IMR-90 (cell line): ENCODE data around the gene SLC30A10. TPM values are rescaled to one million over a fixed set of nuclear protein-coding genes. Genes with fewer than 3 reads are reported as not detected.

Source experiments
- ATAC-seq: fragments of 200-7000 bp; cut with Tn5 transposase; 2 replicates; pipeline ENCODE4 v1.9.1; 2020; ENCODE audit warnings: low read depth, mild to moderate bottlenecking, moderate library complexity
- BruUV-seq: library from RNA; stranded (reverse); fragments of 400-500 nt; replicated peaks from 2 replicates; lab custom pipeline; 2021; lab: Mats Ljungman, UMichigan
- CTCF ChIA-PET: fragments of 300-600 bp; formaldehyde crosslinking; extraction: SDS; loops from one replicate; lab custom pipeline; 2021; ENCODE audit warnings: antibody characterized with exemption; lab: Yijun Ruan, JAX
- POLR2A ChIA-PET: fragments of 300-600 bp; sonication (Branson Sonifier 250); formaldehyde crosslinking; loops from one replicate; lab custom pipeline; 2022; ENCODE audit warnings: antibody characterized with exemption; ENCODE audit not compliant: unreplicated experiment; lab: Charles Lee
- DNase-seq: peaks from one replicate; pipeline ENCODE4 v3.0.0; 2013
- H2AFZ ChIP-seq: replicated peaks from 2 replicates; pipeline ENCODE3; 2013; ENCODE audit warnings: low read length, mild to moderate bottlenecking; ENCODE audit not compliant: poor library complexity
- H2AK5ac ChIP-seq: 2 replicates; pipeline ENCODE4 v1.6.1; 2013; ENCODE audit warnings: low read depth, low read length, inconsistent platforms
- H2AK9ac ChIP-seq: replicated peaks from 2 replicates; pipeline ENCODE3; 2013; ENCODE audit warnings: mild to moderate bottlenecking, low read depth, low read length, moderate library complexity; ENCODE audit not compliant: poor library complexity
- H2BK120ac ChIP-seq: 2 replicates; pipeline ENCODE4 v1.6.1; 2013; ENCODE audit warnings: low read depth, low read length, inconsistent platforms
- H2BK15ac ChIP-seq: 3 replicates; pipeline ENCODE4 v1.6.1; 2013; ENCODE audit warnings: low read depth, low read length, inconsistent platforms
- H2BK20ac ChIP-seq: 2 replicates; pipeline ENCODE4 v1.6.1; 2013; ENCODE audit warnings: low read depth, mild to moderate bottlenecking, inconsistent platforms, low read length, moderate library complexity
- H2BK5ac ChIP-seq: 2 replicates; pipeline ENCODE4 v1.6.1; 2013; ENCODE audit warnings: mild to moderate bottlenecking, low read depth, low read length, inconsistent platforms; ENCODE audit not compliant: poor library complexity, severe bottlenecking
- H3K14ac ChIP-seq: replicated peaks from 2 replicates; pipeline ENCODE4 v1.6.1; 2013; ENCODE audit warnings: low read depth, low read length, inconsistent platforms
- H3K18ac ChIP-seq: 2 replicates; pipeline ENCODE4 v1.6.1; 2013; ENCODE audit warnings: low read depth, low read length, control low read depth
- H3K23ac ChIP-seq: 2 replicates; pipeline ENCODE4 v1.6.1; 2013; ENCODE audit warnings: low read depth, low read length, inconsistent platforms
- H3K27ac ChIP-seq: 2 replicates; pipeline ENCODE4 v1.5.1; 2013; ENCODE audit warnings: mild to moderate bottlenecking, control low read depth, low read length; ENCODE audit not compliant: insufficient read depth
- H3K27me3 ChIP-seq: 2 replicates; pipeline ENCODE4 v1.6.1; 2013; ENCODE audit warnings: low read length; ENCODE audit not compliant: control insufficient read depth, insufficient read depth
- H3K36me3 ChIP-seq: 2 replicates; pipeline ENCODE4 v1.6.1; 2013; ENCODE audit warnings: low read length, mixed read lengths; ENCODE audit not compliant: control insufficient read depth, insufficient read depth
- H3K4ac ChIP-seq: 2 replicates; pipeline ENCODE4 v1.6.1; 2013; ENCODE audit warnings: low read depth, low read length, inconsistent platforms
- H3K4me1 ChIP-seq: 2 replicates; pipeline ENCODE4 v1.6.1; 2013; ENCODE audit warnings: low read length, mixed read lengths; ENCODE audit not compliant: control insufficient read depth, insufficient read depth
- H3K4me2 ChIP-seq: 2 replicates; pipeline ENCODE4 v1.6.1; 2013; ENCODE audit warnings: low read depth, mild to moderate bottlenecking, control low read depth, low read length, moderate library complexity
- H3K4me3 ChIP-seq: 2 replicates; pipeline ENCODE4 v1.5.1; 2013; ENCODE audit warnings: low read depth, mild to moderate bottlenecking, control low read depth, low read length, moderate library complexity; ENCODE audit not compliant: insufficient read depth
- H3K56ac ChIP-seq: 2 replicates; pipeline ENCODE4 v1.6.1; 2013; ENCODE audit warnings: low read length, inconsistent platforms; ENCODE audit not compliant: insufficient read depth; ENCODE audit errors: extremely low read depth
- H3K79me1 ChIP-seq, 2 experiments: 2 replicates each; pipeline ENCODE4 v1.6.1; 2013; ENCODE audit warnings: low read length in 2 of 2, inconsistent platforms in 1 of 2, low read depth in 1 of 2
- H3K9ac ChIP-seq: 2 replicates; pipeline ENCODE4 v1.6.1; 2013; ENCODE audit warnings: low read depth, low read length, control low read depth
- H3K9me1 ChIP-seq: 2 replicates; pipeline ENCODE4 v1.6.1; 2013; ENCODE audit warnings: low read length, inconsistent platforms; ENCODE audit not compliant: insufficient read depth
- H3K9me3 ChIP-seq: 2 replicates; pipeline ENCODE4 v1.6.1; 2013; ENCODE audit warnings: low read length; ENCODE audit not compliant: control insufficient read depth, insufficient read depth
- H4K20me1 ChIP-seq: 2 replicates; pipeline ENCODE4 v1.6.1; 2013; ENCODE audit warnings: low read length, inconsistent platforms; ENCODE audit not compliant: insufficient read depth
- H4K5ac ChIP-seq: 2 replicates; pipeline ENCODE4 v1.6.1; 2013; ENCODE audit warnings: mild to moderate bottlenecking, low read depth, low read length, control low read depth
- H4K8ac ChIP-seq, 2 experiments: 2 replicates each; pipeline ENCODE4 v1.6.1; 2013; ENCODE audit warnings: low read depth in 2 of 2, low read length in 2 of 2, control low read depth in 1 of 2, inconsistent platforms in 1 of 2
- H4K91ac ChIP-seq: 2 replicates; pipeline ENCODE4 v1.6.1; 2013; ENCODE audit warnings: low read depth, low read length, inconsistent platforms; ENCODE audit not compliant: insufficient read depth
- MAZ ChIP-seq: IDR thresholded peaks from 2 replicates; pipeline ENCODE4 v1.6.1; 2012; ENCODE audit warnings: low read depth, mild to moderate bottlenecking, low read length, improper control_type of control experiment, moderate library complexity, borderline replicate concordance
- WGBS, 2 experiments: methylation state at CpG; one replicate each; pipeline versions ENCODE4 v1.1.5 to v1.1.7; 2013; ENCODE audit warnings: missing lambda C conversion rate in 2 of 2; ENCODE audit not compliant: insufficient read length in 1 of 2; ENCODE audit errors: extremely low coverage in 2 of 2; 5-methylcytosine and 5-hydroxymethylcytosine counted together
- dilution Hi-C: fragments of 300-500 bp; cut with HindIII; formaldehyde crosslinking; loops from one replicate; pipeline ENCODE4 v1.14.3; 2018; ENCODE audit warnings: low sequenced_read_pairs; ENCODE audit not compliant: unreplicated experiment
- in situ Hi-C: fragments of 300-500 bp; cut with MboI; formaldehyde crosslinking; loops from 3 replicates; pipeline ENCODE4 v1.14.3; 2019; ENCODE audit warnings: low sequenced_read_pairs, inconsistent platforms, mixed read lengths
- intact Hi-C: fragments of 100-400 bp; cut with micrococcal nuclease; formaldehyde crosslinking; loops from 2 replicates; pipeline ENCODE4 v1.10.0; 2022
- polyA plus RNA-seq, 3 experiments: library from polyadenylated mRNA; depleted of rRNA; stranded (reverse); fragments of >200 nt; gene quantifications; 2 replicates each; pipeline ENCODE4 v1.2.3, GENCODE V29; 2012; ENCODE audit warnings: low replicate concordance in 1 of 3
- total RNA-seq: library from RNA; depleted of rRNA; stranded (reverse); fragments of >200 nt; gene quantifications from 2 replicates; pipeline ENCODE4 v1.2.3, GENCODE V29; 2012
- TF ChIP-seq, protein P1 (sequence below): conservative IDR thresholded peaks from 2 replicates; pipeline ENCODE4 v1.5.1; 2012; ENCODE audit warnings: mild to moderate bottlenecking, low read depth, low read length, improper control_type of control experiment

The SLC30A10 gene
- total and polyA plus RNA-seq, 2 of the 4 experiments (the other 2 are of a cell fraction), result not detected

DNA sequence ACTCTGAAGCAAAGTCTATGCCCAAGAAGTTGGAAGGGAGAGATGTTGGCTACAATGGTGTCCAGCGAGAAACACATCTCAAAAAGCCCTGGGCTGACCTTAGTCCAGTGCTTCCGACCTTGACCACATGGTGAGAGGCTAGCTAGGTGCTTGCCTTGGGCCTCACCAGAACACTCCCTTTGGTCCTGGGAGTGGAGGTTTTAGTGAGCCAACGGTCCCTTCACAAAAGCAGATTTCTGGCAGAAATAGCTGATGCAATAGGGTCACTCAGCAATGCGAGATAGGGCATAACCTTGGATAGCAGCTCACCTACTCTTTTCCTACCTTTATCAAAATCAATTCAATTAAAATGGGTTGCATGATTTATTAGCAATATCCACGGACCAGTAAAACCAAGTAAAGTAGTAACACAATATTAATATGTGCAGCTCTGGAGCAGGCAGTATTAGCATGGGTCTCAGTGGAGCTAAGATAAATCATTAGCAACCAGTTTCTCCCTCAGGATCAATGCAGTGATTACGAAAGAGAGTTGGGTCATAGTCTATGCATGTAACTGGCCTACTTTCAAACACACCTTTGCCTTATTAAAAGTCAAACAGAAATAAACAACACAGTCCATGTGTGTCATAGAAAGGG is 1.9 kb downstream of the SLC30A10 start:
- no peak for ATAC-seq
- H2AFZ ChIP-seq, result no peak overlapping the region
- no peak overlapping the region for H3K27ac ChIP-seq
- no peaks in the 10 kb centered on the region for H4K20me1 ChIP-seq
- intact Hi-C loops (no loop called here), in situ Hi-C loops (no loop called here), dilution Hi-C loops (no loop called here)
- H3K14ac ChIP-seq, result no peak overlapping the region
- no peaks in the 10 kb centered on the region for H3K79me1 ChIP-seq
- BruUV-seq, result no TSS peak
- no peaks in the 10 kb centered on the region for H3K4me1 ChIP-seq
- no peak overlapping the region for H2AK9ac ChIP-seq
- TF ChIP-seq, protein P1, sequence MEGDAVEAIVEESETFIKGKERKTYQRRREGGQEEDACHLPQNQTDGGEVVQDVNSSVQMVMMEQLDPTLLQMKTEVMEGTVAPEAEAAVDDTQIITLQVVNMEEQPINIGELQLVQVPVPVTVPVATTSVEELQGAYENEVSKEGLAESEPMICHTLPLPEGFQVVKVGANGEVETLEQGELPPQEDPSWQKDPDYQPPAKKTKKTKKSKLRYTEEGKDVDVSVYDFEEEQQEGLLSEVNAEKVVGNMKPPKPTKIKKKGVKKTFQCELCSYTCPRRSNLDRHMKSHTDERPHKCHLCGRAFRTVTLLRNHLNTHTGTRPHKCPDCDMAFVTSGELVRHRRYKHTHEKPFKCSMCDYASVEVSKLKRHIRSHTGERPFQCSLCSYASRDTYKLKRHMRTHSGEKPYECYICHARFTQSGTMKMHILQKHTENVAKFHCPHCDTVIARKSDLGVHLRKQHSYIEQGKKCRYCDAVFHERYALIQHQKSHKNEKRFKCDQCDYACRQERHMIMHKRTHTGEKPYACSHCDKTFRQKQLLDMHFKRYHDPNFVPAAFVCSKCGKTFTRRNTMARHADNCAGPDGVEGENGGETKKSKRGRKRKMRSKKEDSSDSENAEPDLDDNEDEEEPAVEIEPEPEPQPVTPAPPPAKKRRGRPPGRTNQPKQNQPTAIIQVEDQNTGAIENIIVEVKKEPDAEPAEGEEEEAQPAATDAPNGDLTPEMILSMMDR, result no peak
- TF ChIP-seq MAZ, result no peak
- DNase-seq, result no peak
- H3K36me3 ChIP-seq, result no peaks in the 10 kb centered on the region
- H3K9ac ChIP-seq, result no peak overlapping the region
- H3K4ac ChIP-seq, result no peak overlapping the region
- no peak overlapping the region for H3K23ac ChIP-seq
- H3K27me3 ChIP-seq, result peaks cover 24% of the 10 kb centered on the region
- H3K18ac ChIP-seq, result no peak overlapping the region
- no peak overlapping the region for H4K5ac ChIP-seq
- H2AK5ac ChIP-seq, result no peak overlapping the region
- H4K8ac ChIP-seq, result no peak overlapping the region
- no peak overlapping the region for H3K56ac ChIP-seq
- ChIA-PET CTCF (interaction anchor here (0.6 kb wide), 1 partner anchor 1379 kb away, joined by 4 read pairs; no protein-coding TSS in a partner anchor), POLR2A (no interaction called here)
- H3K9me1 ChIP-seq, result no peaks in the 10 kb centered on the region
- H2BK120ac ChIP-seq, result no peak overlapping the region
- H4K91ac ChIP-seq, result no peak overlapping the region
- H2BK15ac ChIP-seq, result no peak overlapping the region
- H3K9me3 ChIP-seq, result no peaks in the 10 kb centered on the region
- no peak overlapping the region for H3K4me3 ChIP-seq
- no CpG with 5 or more reads among the region's 6 CpGs for WGBS, 2 experiments
- H2BK5ac ChIP-seq, result no peak overlapping the region
- no peak overlapping the region for H3K4me2 ChIP-seq
- H2BK20ac ChIP-seq, result no peak overlapping the region
